HG03565 (cell line): ENCODE results near the gene ACO2.
"Not testable (repeated sequence)": the region's sequence is repeated elsewhere in the genome, so short reads cannot be mapped to it uniquely, and the experiment has no call there.

Experiments
- ATAC-seq: cut with Tn5 transposase; IDR thresholded peaks from one replicate; pipeline ENCODE4 v1.9.1; 2021; ENCODE audit warnings: mild to moderate bottlenecking, moderate library complexity; ENCODE audit not compliant: unreplicated experiment

The ACO2 gene

DNA sequence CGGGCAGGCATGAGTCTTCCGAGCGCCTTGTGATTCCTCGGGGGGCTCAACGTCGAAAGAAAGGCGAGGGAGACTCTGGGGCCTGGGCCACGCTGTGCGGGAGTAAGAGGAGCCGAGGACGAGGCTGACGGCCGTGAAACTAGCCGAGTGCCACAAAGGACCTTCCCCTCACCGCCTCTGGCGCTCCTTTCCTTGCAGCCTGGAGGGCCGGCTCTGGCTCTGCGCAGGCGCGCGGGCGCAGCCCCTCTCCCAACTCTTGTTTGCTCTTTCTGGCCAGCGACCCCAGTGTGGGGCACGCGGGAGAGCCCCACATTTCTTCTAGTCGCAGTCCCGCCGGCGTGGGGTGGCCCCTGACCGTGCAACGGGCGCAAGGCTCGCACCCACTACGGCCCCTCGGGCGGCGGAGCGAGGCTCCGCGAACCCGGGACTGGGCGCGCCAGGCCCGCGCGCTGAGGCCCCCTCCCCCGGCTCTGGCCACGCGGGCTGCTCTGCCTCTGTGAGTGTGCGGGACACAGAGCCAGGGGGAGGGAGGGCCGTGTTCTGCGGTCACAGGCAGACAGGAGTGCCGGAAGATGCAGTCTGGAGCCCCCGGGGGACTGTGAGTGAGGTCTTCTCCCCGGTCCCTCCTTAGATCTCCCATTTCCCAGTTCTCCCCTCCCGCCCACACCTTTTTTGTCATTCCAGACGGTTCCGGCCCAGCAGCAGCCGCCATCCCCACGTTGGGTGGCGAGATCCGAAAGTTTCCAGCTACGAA is 21.3 kb upstream of the ACO2 start:
- ATAC-seq: no peak

DNA sequence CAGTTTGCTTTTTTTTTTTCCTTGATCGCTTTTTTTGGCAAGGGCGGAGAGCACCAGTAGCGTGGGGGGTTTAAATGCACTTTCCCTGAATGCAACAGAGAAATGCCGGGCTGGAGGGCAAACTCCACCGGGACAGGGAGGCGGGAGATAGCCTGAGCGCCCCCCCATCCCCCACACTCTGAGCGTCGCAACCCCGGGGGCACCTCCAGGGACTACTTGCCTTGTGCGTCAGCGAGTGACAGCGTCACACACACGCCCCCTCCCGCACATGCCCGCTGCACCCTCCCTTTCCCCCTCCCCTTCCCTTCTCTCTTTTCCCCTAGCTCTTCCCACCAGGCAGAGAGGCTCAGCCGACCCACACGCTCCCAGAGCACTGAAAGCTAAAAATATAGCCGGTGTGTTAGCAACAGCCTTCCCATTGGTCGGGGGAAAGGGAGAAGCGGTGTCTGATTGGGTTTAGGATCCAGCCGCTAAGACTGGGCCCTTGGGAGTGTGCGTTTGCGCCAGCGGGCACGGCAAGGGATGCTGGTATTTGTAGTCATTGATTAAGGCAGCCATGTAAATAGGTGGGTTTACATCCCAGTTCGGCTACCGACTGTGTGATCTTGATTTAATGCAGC is 20.6 kb upstream of the ACO2 start:
- ATAC-seq: peak; percentile 58

DNA sequence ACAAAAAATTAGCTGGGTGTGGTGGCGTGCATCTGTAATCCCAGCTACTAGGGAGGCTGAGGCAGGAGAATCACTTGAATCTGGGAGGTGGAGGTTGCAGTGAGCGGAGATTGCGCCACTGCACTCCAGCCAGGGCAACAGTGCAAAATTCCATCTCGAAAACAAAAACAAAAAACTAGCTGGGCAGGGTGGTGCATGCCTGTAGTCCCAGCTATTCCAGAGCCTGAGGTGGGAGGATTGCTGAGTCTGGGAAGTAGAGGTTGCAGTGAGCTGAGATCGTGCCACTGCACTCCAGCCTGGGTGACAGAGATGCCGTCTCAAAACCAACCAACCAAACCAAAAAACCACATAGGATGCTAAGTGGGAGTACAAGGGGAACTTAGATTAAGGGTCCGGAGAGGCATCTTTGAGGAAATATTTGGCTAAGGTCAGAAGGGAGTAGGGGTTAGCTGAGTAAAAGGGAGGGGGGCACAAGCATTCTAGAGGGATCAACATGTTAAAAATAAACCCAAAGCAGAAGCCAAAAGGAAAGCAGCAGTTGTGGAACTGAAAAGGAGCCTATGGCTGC is 10.7 kb upstream of the ACO2 start:
- no peak for ATAC-seq

DNA sequence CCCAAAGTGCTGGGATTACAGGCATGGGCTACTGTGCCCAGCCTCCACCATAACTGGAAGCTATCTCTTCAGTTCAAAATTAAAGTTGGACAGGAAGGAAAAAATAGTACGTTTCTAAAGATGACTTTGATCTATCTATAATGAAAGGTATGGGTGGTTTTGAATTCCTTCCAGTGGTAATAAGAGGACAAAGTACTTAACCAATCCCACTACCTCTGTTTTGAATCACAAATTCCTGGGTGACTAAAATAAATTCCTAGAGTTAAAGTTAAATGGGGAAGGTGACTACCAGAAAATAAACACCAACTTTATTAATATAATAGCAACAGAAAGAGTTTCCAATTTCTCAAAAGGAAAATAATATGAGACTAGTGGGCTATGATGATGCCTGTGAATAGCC is 9.5 kb upstream of the ACO2 start:
- ATAC-seq: no peak

DNA sequence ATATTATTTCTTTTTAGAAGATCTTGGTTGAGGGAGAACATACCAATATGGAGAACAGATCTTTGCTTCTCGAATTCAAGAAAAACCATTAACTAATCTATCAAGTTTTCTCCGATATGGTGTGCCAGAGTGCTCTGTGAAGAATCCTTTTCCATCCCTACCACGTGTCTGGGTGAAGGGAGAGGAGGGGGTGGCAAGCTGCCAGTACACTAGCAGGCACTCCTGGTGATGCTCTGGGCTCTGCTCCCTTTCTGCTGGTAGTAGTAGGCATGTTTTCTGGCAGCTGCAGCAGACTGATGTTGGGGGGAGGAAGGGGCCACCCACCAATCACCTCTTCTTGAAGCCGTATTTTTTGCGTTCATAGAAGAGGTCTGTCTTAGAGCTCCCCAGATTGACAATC is 8.8 kb upstream of the ACO2 start:
- ATAC-seq: not testable (repeated sequence)

DNA sequence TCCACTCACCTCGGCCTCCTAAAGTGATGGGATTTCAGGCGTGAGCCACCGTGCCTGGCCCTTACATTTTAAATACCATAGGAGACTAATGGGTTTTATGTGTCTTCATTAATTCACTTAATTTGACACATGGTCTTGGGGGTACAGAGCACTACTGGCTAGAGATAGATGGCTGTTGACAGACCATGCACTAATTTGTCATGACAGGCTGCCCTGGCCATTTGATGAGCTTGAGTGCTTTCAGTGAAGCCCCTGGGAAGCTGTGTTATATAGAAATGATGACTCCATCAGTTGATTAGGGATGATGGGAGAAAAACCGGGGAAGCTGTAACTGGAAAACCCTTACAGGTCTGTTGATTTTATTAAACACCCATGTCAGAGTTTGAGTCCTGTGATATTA is 7.0 kb upstream of the ACO2 start:
- no peak for ATAC-seq

DNA sequence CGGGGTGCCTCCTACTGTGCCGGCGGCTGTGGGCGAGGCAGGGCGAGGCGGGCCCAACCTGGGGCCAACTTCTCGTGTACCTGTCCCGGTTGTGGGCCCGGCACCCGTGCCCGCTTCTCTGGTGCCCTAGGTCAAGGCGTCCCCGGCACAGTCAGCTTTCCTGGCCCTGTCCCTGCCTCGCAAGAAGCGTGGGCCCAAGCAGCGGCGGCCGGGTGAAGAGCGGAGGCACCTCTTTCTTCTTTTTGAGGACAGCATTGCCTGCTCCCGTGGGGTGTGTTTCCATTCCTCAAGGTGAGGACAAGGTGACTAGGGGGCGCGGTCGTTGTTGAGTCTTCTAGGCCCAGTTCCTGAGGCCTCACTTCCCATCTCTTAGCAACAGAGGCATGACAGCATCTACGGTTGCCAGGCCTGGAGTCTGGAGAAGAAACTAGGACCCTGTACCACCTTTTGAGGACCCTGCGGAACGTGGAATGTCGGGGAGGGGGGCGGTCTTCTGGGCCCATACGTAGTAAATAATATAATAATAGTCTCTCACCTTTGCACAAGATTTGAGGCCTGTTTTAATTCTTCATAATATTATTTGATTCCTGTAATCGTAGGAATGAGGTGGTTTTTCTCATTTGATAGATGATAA is 418 bp downstream of the ACO2 start:
- no peak for ATAC-seq

DNA sequence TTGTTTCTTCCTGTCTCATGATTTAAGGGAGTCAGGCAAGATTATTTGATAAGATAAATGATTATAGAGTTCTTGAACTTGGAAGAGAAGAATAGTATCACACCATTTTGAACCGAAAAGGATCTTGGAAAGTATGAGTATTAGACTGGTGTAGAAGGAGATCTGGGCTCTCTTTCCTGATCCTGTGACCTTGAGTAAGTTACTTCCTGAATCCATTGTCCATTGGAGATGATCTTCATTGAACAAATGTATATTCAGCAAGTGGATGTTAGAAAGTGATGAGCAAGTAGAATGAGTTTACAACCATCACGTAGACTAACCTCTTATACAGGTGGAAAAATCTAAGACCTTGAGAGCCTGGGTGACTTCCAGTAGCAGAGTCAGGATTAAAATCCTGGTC is 2.0 kb downstream of the ACO2 start:
- no peak for ATAC-seq

DNA sequence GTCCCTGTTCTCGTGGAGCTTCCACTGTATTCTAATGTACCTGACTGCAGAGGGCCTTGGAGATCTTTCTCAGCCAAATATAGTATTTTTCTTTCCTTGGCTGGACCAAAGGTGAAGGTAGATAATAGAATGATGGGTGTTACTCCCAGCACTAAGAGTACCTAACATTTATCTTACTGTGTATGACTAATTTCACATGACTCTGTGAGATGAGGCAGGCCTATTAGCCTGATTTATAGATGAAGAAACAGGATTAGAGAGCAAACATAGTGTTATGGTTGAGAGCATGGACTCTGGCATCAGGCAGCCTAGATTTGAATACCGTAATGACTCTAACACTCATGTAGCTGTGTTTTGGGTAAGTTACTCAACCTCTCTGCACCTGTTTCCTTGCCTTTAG is 2.7 kb downstream of the ACO2 start:
- no peak for ATAC-seq

DNA sequence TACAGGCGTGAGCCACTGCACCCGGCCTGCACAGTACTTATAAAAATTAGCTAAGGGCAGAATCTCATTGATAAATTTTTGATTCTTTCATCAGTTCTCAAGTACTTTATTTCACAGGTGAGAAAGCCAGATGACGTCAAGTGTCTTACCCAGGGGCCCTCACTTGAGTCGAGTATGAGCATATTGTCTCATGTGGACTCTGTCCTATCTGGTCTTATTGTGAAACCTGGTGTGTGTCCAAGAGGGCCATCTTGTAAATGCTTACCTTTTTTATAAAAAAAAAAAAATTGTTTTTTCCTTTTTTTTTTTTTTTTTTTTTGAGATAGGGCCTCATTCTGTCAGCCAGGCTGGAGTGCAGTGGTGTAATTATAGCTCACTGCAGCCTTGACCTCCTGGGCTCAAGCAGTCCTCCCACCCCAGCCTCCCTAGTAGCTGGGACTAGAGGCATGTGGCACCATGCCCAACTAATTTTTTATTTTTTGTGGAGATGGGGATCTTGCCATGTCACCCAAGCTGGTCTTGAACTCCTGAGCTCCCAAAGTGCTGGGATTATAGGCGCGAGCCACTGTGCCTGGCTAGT is 6.0 kb downstream of the ACO2 start:
- no peak for ATAC-seq

DNA sequence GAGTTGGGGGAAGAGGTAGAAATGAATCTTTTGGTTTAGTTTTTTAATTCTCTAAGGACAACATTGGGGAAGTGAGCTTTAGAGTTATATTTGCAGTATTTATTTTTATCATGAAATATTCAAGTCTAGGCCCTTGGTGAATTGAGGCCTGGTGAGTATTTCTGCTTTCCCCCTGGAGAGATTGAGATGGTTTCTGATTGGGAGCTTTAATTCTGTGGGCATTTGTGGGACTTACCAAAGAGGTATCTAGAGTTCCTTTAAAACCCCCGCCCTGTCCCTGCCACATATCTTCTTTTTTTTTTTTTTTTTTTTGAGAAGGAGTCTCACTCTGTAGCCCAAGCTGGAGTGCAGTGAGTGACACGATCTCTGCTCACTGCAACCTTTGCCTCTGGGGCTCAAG is 9.6 kb downstream of the ACO2 start:
- ATAC-seq: no peak

DNA sequence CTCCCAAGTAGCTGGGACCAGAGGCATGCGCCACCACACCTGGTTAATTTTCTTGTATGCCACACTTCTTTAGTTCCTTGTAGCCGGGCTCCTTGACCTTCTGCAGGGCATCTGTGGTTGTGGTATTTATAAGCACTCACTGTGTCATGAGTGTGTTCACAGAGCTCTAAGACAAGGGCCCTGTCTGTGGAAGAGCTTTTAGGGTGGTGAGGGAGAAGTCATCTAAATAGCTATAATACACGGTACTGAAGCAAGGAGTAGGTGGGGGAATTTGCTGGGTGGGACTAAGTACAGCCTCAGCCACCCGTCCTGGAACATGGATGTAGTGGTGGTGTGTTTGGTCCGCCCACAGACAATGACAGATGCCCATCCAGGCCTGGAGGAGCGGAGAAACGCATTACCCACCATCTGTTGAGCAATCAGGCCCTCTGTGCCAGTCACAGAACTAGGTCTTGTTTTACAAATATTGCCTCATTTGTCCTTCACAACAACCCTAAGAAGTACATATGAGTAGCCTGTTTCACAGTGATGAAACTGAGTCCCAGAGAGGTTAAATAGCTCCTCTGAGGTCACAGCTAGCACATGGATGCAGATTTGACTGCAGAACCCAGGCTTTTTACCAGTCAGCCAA is 10.1 kb downstream of the ACO2 start:
- no peak for ATAC-seq

DNA sequence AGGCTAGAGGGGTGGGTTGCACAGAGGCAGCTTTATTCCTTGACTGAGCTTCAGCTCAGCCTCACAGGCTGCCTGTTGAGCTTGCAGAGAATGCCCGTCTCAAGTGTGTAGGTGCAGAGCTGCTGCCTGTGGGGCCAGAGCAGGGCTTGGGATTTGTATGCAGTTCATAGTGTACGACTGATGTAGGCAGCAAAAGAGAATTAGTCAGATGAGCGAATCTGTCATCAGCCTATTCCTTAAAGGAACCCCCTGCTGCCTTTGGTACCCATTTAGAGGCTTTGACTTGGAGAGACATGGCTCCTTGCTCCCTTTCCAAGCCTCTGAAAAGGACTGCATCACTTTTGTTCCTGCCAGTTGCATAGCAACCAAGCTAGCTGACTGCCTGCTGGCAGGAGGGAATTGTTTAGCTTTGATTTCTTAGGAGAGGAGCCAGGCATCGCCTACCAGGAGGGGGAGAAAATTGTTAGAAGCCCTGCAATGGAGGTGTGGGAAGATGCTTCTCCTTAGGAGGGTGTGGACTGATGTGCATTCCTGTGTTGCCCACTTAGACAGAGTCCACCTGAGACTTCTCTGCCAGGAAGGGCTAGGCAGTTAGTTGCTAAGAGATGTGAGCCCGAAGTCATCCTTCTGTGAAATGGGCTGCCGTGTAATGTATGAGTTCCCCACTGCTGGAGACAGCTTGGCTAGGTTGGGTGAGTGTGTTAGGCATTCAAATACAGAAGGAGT is 10.9 kb downstream of the ACO2 start:
- no peak for ATAC-seq

DNA sequence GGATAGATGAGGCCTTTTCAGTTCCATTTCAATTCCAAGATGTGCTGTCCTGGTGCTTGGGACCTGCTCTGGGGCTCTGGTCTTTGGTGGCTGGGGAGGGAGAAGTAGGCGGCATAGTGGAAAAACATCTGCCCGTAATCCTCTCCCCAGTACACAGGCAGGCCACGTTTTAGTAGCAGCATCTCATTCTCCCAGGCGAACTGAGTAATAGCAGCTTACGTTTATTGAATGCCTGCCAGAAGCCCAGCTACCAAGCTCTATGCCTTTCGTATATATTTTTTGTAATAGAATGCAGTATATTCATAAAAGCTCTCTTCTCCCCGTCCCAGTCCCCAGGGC is 11.4 kb downstream of the ACO2 start:
- no peak for ATAC-seq

DNA sequence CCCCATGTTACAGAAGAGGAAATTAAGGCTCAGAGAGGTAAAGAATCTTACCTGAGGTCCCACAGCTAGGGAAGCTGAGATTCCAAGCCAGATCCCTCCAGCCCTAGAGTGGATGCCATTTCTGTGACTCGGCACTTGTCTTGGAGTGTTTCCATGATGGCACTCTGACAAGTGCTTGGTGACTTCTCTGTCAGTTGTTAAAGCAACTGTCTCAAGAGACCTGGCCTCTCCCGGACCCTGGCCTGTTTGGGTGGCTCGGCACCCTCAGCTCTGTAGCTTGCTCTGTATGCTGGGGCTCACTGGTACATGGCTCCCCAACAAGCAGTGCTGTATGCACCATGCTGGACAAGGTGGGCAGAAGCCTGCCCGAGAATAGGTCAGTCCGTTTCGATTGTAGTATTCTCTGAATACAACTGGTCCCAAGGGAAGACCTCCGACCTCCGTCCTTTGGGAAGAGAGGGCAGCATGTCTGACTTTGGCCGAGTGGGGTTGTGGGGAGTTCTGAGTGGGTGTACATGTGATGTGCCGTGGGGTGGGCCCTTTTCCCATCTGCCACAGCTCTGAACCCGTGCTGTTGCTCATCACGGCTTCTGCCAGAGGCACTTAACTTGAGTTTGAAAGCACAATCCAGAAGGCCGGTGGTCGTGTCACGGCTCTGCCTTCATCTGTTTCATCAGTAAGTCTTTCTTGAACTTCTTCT is 12.4 kb downstream of the ACO2 start:
- ATAC-seq: no peak

DNA sequence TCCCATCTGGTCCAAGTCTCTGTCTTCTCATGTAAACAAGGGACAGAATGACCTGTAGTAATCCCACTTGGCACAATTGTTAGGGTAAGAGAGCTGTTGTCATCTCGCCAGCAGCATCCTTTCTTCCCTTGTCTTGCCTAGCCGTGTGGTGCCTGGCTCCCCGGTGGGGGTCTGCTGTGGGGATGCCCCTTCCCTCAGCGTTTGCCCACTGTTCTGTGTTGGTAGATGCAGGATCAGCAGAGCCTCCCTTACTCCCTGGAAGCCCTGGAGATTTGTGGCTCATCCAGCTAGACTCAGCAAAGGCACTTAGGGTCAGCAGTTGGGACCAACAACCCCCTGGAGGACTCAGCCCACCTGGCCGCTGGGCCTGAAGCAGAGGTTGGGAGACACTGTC is 13.0 kb downstream of the ACO2 start:
- no peak for ATAC-seq

DNA sequence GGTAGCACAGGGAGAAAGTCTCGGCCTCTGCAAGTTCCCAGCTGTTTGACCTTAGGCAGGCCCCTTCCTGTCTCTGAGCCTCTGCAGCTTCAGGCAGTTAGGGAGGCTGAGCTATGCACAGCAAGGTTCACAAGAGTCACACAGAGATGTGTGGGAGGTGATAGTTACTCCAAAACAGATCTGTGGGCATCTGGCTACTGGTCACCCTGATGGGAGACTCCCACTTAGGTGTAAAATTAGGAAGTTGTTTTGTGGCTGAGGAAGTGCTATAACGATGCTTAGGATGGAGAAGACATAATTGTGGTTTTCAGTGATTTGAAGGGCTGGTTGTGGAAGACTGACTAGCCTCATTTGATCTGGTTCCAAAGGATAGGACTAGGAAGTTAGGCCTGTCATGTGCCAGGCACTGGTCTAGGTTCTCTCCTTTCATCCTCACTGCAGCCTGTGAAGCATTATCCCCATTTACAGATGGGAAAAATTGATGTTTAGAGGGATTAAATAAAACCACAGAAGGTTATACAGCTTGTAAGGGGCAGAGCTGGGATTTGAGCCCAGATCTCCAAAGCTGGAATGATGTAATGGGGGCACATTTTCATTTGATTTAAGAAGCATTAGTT is 13.5 kb downstream of the ACO2 start:
- no peak for ATAC-seq

DNA sequence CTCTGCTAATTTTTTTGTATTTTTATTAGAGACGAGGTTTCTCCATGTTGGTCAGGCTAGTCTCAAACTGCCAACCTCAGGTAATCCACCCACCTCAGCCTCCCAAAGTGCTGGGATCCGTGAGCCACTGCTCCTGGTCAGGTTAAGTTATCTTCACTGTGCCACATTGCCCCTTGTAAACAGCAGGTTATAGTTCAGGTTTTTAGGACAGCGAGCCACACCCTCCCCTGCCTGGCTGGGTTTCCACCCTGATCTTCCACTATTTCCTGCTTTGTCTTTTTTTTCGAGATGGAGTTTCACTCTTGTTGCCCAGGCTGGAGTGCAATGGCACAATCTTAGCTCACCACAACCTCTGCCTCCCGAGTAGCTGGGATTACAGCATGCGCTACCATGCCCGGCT is 16.1 kb downstream of the ACO2 start:
- no peak for ATAC-seq

DNA sequence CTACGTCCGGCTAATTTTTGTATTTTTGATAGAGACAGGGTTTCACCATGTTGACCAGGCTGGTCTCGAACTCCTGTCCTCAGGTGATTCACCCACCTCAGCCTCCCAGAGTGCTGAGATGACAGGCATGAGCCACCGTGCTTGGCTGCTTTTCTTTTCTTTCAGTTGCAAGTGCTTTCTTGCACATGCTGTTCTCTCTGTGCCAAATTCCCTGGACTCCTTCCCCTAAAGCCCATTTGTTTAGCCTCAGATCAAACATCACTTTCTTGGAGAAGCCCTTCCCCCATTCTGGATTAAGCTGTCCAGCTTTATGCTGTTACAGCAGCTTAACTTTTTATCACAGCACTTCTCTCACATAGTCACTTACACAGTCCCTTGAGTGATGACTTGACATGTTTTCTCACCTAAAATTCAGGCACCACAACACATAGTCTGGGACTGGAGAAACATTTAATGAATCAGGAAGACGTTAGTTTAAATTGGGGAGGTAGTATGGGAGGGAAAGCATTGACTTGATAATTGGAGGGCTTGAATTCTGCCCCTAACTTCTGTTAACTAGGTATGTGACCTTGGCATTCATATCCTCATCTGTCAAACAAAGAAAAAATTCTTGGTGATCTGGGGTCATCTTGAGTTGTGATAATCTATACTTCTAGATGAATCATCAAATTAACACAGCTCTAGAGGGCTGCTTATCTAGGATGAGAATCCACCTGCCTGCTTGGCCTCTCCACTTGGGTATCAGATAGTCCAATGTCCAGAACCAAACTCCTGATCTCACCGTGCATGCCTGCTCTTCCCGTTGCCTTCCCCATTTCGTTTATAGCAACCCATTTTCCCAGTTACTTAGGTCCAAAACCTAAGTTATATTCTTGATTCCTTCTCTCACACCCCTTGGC is 18.4 kb downstream of the ACO2 start:
- ATAC-seq: no peak
